Renal pelvis (tissue), 12 donors: ENCODE data around the gene N4BP2L2. TPM values are rescaled to one million over a fixed set of nuclear protein-coding genes. Genes with fewer than 3 reads are reported as not detected.
"Not testable (repeated sequence)": the region's sequence is repeated elsewhere in the genome, so short reads cannot be mapped to it uniquely, and the experiment has no call there.

Experiments used
- DNase-seq: peaks from one replicate; pipeline ENCODE4 v3.0.0-alpha.2; 2013
- long read RNA-seq, 16 experiments: transcript quantifications; one replicate each; lab custom pipeline, GENCODE V29; 2026
- polyA plus RNA-seq, 3 donors: library from polyadenylated mRNA; unstranded; fragments of 120-200 nt; gene quantifications; one replicate each; pipeline ENCODE4 v1.2.1, GENCODE V29; 2013; ENCODE audit not compliant: insufficient read length in 3 of 3

The N4BP2L2 gene
- polyA plus RNA-seq = 100 to 1,000 TPM; 120 to 229 (median 202) TPM
- long read RNA-seq, donor 1, full-length matches to known transcripts = 14 of 44 reads
- long read RNA-seq, donor 1, partial matches to known transcripts = 30 of 44 reads
- long read RNA-seq, donor 1, other reads (novel, unspliced or antisense) = 0 of 44 reads
- long read RNA-seq, donor 2, full-length matches to known transcripts = 25 of 46 reads
- long read RNA-seq, donor 2, partial matches to known transcripts = 21 of 46 reads
- long read RNA-seq, donor 2, other reads (novel, unspliced or antisense) = 0 of 46 reads
- long read RNA-seq, donor 3, full-length matches to known transcripts = 12 of 12 reads
- long read RNA-seq, donor 3, partial matches to known transcripts = 0 of 12 reads
- long read RNA-seq, donor 3, other reads (novel, unspliced or antisense) = 0 of 12 reads
- long read RNA-seq, donor 4, full-length matches to known transcripts = 18 of 32 reads
- long read RNA-seq, donor 4, partial matches to known transcripts = 5 of 32 reads
- long read RNA-seq, donor 4, other reads (novel, unspliced or antisense) = 9 of 32 reads
- long read RNA-seq, donor 5, full-length matches to known transcripts = 2 of 11 reads
- long read RNA-seq, donor 5, partial matches to known transcripts = 9 of 11 reads
- long read RNA-seq, donor 5, other reads (novel, unspliced or antisense) = 0 of 11 reads
- long read RNA-seq, donor 6, full-length matches to known transcripts = 38 of 206 reads
- long read RNA-seq, donor 6, partial matches to known transcripts = 159 of 206 reads
- long read RNA-seq, donor 6, other reads (novel, unspliced or antisense) = 9 of 206 reads
- long read RNA-seq, donor 7, full-length matches to known transcripts = 17 of 31 reads
- long read RNA-seq, donor 7, partial matches to known transcripts = 14 of 31 reads
- long read RNA-seq, donor 7, other reads (novel, unspliced or antisense) = 0 of 31 reads
- long read RNA-seq, donor 8, full-length matches to known transcripts = 8 of 23 reads
- long read RNA-seq, donor 8, partial matches to known transcripts = 15 of 23 reads
- long read RNA-seq, donor 8, other reads (novel, unspliced or antisense) = 0 of 23 reads
- long read RNA-seq, donor 9, full-length matches to known transcripts = 28 of 40 reads
- long read RNA-seq, donor 9, partial matches to known transcripts = 12 of 40 reads
- long read RNA-seq, donor 9, other reads (novel, unspliced or antisense) = 0 of 40 reads
- long read RNA-seq, donor 10, full-length matches to known transcripts = 26 of 58 reads
- long read RNA-seq, donor 10, partial matches to known transcripts = 32 of 58 reads
- long read RNA-seq, donor 10, other reads (novel, unspliced or antisense) = 0 of 58 reads
- long read RNA-seq, donor 11, full-length matches to known transcripts = 15 of 21 reads
- long read RNA-seq, donor 11, partial matches to known transcripts = 6 of 21 reads
- long read RNA-seq, donor 11, other reads (novel, unspliced or antisense) = 0 of 21 reads
- long read RNA-seq, donor 12, full-length matches to known transcripts = 73 of 118 reads
- long read RNA-seq, donor 12, partial matches to known transcripts = 45 of 118 reads
- long read RNA-seq, donor 12, other reads (novel, unspliced or antisense) = 0 of 118 reads
- long read RNA-seq, donor 13, full-length matches to known transcripts = 40 of 83 reads
- long read RNA-seq, donor 13, partial matches to known transcripts = 43 of 83 reads
- long read RNA-seq, donor 13, other reads (novel, unspliced or antisense) = 0 of 83 reads
- long read RNA-seq, donor 14 = 0 reads
- long read RNA-seq, donor 15, full-length matches to known transcripts = 43 of 66 reads
- long read RNA-seq, donor 15, partial matches to known transcripts = 23 of 66 reads
- long read RNA-seq, donor 15, other reads (novel, unspliced or antisense) = 0 of 66 reads
- long read RNA-seq, donor 16, full-length matches to known transcripts = 25 of 48 reads
- long read RNA-seq, donor 16, partial matches to known transcripts = 23 of 48 reads
- long read RNA-seq, donor 16, other reads (novel, unspliced or antisense) = 0 of 48 reads

- peak; percentile 99 for DNase-seq
Measured at GRCh38 chr13:32538621-32539246, at the start of gene N4BP2L2. N4BP2L2 (minus strand) TSS chr13:32538795; CDS start chr13:32537027, 1,768 bp downstream.

GRCh38 chr13:32587811-32588170 is 49.2 kb upstream of the N4BP2L2 start:
- no peak for DNase-seq

GRCh38 chr13:32587011-32587810 is 48.6 kb upstream of the N4BP2L2 start:
- peak; percentile 62 for DNase-seq

GRCh38 chr13:32586080-32586900 is 47.7 kb upstream of the N4BP2L2 start, which contains the start of gene PDS5B:
PDS5B (plus strand) TSS chr13:32586452; CDS start chr13:32648773, 62,321 bp downstream.
- DNase-seq = peak; percentile 94

- DNase-seq = no peak
Measured at GRCh38 chr13:32585550-32586079, 47.0 kb upstream of the N4BP2L2 start.

- DNase-seq = no peak
Measured at GRCh38 chr13:32582991-32583390, 44.4 kb upstream of the N4BP2L2 start.

DNA sequence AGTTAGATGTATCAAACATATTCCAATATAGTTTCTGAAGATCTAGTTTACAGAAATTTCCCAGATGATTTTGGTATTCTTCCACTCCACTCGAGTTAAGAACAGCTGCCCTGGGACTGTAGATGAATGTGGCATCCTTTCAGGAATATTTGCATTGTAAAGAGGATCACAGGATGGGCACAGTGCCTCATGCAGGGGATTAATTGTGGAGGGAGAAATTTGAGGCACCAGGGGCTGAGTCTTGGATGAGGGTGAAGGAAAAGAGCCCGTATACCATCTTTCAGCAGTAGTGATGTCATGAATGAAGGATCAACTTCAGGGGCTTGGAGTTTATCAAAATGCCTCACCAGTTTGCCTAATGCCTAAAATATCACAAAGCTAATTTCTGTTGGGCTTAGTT is 43.7 kb upstream of the N4BP2L2 start:
- DNase-seq = no peak

- no peak for DNase-seq
Measured at GRCh38 chr13:32581177-32581786, 42.7 kb upstream of the N4BP2L2 start.

DNA sequence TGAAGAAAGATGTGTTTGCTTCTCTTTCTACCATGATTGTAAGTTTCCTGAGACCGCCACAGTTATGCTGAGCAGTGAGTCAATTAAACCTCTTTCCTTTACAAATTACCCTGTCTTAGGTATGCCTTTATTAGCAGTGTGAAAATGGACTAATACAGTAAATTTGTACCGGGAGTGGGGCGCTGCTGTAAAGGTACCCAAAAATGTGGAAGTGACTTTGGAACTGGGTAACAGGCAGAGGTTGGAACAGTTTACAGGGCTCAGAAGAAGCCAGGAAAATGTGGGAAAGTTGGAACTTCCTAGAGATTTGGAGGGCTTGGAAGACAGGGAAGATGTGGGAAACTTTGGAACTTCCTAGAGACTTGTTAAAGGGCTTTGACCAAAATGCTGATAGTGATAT is 38.4 kb upstream of the N4BP2L2 start:
- DNase-seq = no peak

- DNase-seq = not testable (repeated sequence)
Measured at GRCh38 chr13:32575687-32576086, 37.1 kb upstream of the N4BP2L2 start.

DNA sequence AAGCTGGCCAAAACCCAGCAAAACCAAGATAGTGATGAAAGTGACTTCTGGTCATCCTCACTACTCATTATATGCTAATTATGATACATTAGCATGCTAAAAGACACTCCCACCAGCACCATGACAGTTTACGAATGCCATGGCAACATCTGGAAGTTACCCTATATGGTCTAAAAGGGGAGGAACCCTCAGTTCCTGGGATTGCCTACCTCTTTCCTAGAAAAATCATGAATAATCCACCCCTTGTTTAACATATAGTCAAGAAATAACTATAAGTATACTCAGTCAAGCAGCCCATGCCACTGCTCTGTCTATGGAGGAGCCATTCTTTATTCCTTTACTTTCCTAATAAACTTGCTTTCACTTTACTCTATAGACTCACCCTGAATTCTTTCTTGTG is 22.2 kb upstream of the N4BP2L2 start:
- DNase-seq = not testable (repeated sequence)

DNA sequence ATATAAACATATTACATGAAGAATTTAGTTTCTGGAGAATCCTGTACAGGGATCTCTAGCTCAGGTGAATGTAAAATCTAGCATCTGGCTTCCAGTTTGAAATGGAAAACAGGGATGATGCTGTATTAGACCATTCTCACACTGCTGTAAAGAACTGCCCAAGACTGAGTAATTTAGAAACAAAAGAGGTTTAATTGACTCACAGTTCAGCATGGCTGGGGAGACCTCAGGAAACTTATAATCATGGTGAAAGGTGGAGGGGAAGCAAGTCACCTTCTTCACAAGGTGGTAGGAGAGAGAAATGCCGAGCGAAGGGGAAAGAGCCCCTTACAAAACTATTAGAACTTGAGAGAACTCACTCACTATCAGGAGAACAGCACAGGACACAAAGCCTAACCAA is 17.0 kb upstream of the N4BP2L2 start:
- DNase-seq = no peak

DNA sequence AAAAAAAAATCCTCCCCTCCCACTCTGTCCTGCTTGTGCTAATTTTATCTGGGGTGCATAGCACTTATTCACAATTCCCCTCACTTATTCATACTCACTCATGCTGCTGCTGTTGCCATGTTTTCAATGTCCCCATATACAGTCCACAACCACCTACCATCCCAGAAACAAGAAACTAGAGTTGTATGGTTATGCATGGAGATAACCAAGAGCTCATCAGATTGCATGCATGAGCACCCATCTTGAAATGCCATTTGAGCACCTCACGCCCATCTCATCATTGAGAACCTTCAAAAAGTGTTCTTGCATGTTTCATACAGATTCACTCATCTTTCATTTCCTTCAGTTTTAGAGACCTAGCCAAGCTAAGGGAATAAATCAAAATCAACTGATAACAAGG is 15.1 kb upstream of the N4BP2L2 start:
- DNase-seq = no peak

DNA sequence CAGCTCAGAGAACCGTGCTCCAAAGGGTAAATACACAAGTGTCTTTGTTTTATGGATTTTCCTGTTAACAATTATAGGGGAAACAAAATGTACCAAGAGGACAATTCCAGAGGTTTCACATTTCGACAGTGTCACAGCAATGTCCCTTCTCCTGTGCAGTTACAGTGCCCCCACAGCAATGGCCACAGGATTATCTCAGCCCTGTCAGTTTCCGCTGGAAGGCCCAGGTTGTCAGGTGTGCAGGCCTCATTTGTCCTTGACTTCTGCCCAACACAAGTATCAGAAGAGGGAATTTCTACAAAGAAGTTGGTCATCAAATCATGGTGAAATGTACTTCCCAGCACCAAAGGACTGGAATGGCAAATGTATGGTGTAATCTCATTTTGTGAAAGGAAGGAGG is 11.2 kb upstream of the N4BP2L2 start:
- no peak for DNase-seq

- DNase-seq = no peak
Measured at GRCh38 chr13:32548837-32549236, 10.2 kb upstream of the N4BP2L2 start.

DNA sequence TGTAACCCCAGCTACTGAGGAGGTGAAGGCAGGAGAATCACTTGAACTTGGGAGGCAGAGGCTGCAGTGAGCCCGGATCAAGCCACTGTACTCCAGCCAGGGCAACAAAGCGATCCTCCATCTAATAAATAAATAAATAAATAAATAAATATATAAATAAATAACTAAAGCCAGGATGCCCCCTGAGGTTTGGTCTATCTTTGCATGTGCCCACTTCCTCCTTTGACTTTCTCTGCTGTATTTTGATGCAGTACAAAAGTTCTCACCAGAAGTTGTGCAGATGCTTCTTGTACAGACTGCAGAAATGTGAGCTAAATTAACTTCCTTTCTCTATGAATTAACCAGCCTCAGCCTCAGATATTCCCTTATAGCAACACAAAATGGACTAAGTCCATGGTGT is 6.5 kb upstream of the N4BP2L2 start:
- DNase-seq = no peak

GRCh38 chr13:32542221-32542620 is 3.6 kb upstream of the N4BP2L2 start:
- no peak for DNase-seq
